ENCODE results near the gene CD99.
"Not testable (repeated sequence)": the region's sequence is repeated elsewhere in the genome, so short reads cannot be mapped to it uniquely, and the experiment has no call there.

Gene CD99

DNA sequence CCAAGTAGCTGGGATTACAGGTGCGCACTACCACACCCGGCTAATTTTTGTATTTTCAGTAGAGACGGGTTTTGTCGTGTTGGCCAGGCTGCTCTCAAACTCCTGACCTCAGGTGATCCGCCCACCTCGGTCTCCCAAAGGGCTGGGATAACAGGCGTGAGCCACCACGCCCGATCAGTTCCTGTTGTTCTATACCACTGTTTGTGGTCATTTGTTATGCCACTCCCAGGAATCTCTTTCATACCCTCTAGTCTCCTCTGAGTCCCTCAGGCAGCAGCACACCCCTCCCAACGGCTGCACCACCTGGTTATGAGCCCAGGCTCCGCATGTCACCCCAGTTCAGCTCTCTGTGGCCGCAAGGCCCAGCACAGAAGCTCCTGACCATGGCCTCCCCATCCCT, 17.5 kb upstream of the CD99 start:
- in situ Hi-C loops (cut with MboI; ENCODE audit: low sequenced_read_pairs): no loop called here

DNA sequence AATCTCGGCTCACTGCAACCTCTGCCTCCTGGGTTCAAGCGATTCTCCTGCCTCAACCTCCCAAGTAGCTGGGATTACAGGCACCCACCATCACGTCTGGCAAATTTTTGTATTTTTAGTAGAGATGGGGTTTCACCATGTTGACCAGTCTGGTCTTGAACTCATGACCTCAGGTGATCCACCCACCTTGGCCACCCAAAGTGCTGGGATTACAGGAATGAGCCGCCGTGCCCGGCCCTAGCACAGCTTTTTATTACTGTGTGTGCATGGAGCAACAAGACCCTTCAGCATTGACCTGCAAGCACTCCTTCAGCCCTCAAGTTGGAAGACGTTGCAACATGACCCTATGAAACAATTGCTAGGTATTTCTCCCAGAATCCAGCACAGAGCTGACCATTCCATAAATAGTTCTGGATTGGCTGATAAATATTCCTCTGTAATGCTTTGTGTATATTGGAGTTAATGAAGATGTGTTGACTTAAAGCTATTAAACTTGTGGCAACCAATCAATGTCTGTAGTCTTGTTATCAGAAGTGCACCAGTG, 15.4 kb upstream of the CD99 start:
- in situ Hi-C loops (cut with MboI; ENCODE audit: low sequenced_read_pairs): not testable (repeated sequence)

DNA sequence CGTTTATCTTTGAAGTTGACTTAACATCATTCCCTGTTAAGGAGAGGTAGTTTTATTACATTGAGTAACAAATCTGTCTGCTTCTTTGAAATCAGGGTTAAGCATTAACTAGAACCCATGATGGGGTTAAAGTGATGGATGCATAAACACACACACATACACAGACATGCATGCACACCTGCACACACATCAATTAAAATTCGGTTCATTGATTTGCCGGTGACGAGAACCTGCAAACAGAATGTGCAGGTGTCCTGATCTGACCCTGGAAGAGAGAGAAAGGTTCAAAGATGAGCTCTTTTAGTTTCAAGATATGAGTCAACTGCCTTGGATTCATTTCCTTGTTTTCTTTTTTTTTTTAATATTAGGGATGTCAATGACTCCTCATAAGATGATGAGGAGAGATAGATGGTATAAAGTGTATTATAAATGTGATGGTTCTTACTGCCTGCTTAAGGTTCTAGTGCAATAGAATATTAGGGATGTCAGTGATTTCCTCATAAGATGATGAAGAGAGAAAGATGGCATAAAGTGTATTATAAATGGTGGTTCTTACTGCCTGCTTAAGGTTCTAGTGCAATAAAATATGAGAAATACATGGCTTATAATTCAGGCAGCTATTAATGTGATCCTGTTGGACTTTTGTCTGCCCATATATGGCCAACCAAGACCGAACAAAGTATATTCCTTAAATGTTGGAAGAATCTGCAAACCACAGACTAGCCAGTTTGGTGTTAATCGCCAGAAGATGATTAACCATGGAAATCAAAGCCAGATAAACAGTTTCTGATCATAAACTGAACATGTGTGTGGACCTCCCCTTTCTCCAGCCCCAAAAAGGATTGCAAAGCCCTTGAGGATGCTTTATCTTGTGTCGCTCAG, 14.1 kb upstream of the CD99 start:
- in situ Hi-C loops (cut with MboI; ENCODE audit: low sequenced_read_pairs): no loop called here

DNA sequence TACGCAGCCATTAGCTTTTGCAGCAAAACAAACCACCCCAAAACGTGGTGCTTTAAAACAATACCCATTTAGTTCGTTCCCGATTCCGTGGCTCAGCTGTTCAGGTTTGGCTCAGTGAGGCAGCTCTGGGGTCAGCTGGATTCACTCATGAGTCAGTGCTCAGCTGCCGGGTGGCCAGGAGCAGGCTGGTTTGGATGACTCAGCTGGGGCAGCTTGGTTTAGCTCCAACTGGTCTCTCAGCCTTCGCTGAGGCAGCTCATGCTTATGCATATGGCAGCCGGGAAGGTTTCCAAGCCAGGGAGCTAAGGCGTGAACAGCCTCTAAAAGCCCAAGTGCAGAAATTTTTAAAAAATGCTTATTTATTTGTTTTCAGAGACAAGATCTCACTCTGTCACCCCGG, 13.3 kb upstream of the CD99 start:
- in situ Hi-C loops (cut with MboI; ENCODE audit: low sequenced_read_pairs): no loop called here

DNA sequence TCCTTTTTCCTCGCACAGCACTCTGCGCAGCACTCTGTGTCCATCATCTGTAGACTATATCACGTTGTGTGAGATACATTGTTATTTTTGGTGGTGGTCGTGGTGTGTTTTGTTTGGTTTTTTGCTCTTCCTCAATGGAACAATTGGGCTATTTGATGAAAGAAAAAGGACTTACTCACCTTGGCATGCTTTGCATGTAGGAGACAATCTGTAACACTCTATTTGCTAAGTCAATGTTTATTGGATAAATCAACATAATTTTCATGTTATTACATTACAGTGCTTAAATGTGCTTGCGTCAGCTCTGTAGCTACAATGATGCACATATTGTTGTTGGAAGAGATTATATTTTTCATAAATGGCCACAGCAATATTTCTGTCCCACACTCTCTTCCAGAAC, 12.5 kb upstream of the CD99 start:
- in situ Hi-C loops (cut with MboI; ENCODE audit: low sequenced_read_pairs): no loop called here

DNA sequence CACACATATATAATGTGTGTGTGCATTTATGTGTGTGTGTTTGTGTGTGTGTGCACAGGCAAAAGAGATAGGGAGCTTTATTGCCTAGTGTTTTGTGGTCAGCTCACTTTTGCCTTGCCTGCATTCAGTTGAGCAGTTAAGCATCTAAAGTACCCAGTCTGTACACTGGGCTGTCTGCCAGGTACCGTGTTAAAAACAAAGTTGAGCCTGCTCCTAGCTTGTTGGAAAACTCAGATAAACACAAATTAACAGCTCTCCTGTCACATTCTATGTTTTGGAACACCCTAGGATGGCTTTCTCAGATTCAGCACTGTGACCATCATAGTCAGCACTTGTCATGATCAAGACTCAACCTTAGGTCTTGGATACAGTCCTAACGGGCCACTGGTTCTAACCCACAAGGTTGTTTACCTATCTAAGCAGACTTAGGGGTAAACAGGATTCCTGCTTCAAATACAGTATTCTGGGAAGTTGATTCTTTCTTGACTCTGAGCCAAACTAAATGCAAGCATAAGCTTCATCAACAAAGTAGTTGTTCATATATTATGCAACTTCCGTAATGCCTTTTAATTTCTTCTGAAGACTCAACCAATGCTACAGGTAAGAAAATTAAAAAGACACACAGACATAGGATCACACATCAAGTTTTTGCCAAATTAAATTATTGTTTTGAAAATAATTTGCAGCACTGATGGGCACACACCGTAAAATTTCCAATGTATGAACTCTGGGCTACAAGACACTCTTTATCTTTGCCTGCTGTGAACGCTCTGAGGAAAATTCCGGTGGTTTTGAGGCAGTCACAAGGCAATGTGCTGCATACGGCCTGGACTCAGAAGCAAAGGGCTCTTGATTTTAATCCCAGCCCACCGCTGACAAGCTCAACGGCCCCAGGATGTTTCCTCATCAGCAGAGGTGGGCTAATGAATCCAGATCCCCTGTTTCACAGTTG, 11.3 kb upstream of the CD99 start:
- in situ Hi-C loops (cut with MboI; ENCODE audit: low sequenced_read_pairs): no loop called here

DNA sequence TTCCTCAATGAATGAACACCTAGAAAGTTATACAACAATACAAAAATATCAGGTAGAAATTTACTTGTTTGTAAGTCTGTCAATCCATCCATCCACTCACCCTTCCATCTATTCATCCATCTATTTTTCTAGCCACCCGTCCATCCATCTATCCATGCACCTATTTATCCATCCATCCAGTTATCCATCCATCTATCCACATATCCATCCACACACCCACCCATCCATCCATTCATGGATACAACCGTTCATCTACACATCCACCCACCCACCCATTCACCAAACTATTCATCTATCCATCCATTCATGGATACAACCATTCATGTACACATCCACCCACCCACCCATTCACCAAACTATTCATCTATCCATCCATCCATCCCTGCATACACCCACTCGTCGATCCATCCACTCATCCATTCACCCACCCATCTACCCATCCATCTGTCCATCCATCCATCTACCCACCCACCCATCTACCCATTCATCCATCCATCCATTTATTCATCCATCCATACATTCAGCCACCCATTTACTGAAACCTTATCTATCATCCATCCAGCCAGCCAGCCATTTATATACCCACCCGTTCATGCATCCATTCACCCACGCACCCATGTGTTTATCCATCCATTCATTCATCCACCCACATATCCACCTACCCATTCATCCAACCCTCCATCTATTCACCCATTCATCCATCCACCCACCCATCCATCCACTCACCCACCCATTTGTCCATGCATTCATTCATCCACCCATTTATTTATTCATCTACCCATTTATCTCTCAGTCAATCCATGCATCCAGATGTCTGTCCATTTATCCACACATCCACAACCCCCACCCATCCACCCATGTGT, 10.4 kb upstream of the CD99 start:
- in situ Hi-C loops (cut with MboI; ENCODE audit: low sequenced_read_pairs): no loop called here

DNA sequence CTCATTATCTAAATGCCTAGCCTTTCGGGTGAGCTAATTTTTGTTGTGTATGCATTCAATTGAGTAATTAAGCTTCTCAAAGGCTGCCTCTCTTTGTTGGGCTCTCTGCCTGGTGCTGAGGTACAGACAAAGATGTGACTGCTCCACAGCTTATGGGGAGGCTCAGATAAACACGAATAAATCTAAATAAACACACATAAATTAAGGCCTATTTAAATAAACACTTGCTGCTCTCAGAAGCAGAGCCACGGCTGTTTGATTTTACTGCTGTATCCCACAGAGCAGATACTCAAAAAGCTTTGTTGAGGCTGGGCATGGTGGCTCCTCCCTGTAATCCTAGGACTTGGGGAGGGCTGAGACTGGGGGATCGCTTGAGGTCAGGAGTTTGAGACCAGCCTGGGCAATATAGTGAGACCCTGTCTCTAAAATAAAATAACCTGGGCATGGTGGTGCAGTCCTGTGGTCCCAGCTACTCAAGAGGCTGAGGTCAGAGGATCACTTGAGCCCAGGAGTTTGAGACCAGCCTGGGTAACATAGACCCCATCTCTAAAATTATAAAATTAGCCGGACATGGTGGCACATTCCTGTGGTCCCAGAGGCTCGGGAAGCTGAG, 8.4 kb upstream of the CD99 start:
- in situ Hi-C loops (cut with MboI; ENCODE audit: low sequenced_read_pairs): no loop called here

DNA sequence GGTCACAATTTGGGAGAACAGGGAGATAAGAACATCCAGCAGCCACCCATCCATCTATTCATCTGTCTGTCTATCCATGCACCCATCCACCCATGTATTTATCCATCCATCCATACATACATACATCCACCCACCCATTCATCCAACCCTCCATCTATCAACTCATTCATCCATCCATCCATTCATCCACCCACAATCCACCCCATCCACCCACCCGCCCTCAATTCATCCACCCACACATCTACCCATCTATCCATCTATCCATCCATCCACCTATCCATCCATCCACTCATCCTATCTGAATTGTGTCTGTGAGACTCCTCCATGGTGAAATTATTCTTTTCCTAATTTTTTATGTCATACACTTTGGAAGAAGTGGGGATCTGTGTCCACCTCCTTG, 6.8 kb upstream of the CD99 start:
- in situ Hi-C loops (cut with MboI; ENCODE audit: low sequenced_read_pairs): no loop called here

DNA sequence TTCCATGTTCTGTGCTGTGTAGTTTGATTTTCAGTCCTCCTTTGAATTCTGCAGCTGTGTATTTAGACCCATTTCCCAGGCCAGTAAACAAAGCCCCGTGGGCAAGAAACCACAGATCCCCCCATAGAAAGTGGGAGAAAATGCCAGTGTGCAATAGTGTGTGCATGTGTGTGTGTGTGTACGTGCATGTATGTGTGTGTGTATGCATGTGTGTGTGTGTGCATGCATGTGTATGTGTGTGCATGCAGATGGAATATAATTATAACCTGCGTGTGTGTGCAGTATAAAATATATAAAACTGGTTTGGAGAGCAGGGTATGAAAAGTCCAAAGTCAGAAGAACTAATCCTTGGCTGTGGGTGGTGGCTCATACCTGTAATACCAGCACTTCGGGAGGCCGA, 5.2 kb upstream of the CD99 start:
- in situ Hi-C loops (cut with MboI; ENCODE audit: low sequenced_read_pairs): no loop called here

DNA sequence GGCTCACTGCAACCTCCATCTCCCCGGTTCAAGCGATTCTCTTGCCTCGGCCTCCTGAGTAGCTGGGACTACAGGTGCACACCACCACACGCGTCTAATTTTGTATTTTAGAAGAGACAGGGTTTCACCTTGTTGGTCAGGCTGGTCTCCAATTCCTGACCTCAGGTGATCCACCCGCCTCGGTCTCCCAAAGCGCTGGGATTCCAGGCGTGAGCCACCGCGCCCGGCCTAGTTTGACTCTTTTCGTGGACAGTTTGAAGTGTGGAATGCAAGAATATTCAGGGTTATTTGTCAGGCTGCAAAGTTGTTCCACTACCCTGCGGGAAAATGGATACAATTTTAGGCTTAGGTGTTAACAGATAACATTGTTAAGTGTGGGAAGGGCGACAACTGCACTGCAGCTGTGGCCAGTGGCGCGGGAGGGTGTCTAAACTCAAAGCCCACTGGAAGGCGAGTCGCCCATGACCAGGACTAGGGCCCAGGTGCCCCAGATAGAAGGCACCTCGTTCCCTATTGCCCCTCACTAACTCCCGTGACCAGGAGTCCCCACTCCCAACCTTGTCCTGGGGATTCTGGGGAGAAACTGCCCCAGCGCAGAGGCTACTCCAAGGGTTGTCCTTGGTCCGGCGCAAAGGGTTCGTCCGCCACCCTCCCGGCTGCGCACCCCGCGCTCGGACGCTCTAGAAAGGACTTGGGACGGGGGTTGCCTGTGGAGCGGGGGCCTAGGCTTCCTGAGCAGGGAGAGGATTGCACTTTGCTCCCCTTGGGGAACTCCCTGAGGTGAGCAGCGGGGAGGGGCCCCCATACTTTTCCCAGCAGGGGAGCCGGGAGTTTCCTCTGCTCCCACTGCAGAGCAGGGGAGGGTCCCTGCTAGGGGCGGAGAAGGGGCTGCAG, 1.1 kb upstream of the CD99 start:
- in situ Hi-C loops (cut with MboI; ENCODE audit: low sequenced_read_pairs): no loop called here

DNA sequence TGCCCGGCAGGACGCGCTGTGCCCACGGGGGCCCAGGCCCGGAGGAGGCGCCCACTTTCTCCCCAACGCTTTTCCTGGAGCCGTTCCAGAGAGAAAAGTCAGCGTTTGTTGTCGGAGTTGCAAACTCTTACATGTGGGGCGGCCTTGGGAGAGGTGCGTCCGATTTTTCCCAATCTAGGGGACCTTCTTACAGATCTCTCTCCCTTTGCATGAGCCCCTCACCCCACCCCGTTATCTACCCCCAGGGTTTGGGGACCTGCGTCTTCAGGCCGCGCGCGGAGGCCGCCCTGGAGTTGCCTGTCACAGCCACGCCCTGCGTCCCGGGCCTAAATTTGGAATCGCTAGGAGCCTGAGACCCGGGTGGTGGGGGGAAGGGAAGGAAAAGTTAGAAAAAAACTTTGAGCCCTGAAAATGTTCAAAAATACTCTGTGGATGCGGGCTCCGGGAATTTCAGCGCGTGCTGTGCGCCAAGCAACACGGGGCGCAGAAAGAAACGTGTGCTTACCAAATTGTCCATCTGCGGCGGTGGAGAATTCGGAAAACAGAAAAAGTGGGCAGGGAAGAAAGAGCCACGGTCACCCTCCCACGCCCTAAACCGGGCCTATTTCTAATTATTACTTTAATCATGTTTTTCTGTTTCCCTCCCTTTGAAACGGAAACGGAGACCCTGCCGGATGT, 587 bp downstream of the CD99 start:
- in situ Hi-C loops (cut with MboI; ENCODE audit: low sequenced_read_pairs): no loop called here

DNA sequence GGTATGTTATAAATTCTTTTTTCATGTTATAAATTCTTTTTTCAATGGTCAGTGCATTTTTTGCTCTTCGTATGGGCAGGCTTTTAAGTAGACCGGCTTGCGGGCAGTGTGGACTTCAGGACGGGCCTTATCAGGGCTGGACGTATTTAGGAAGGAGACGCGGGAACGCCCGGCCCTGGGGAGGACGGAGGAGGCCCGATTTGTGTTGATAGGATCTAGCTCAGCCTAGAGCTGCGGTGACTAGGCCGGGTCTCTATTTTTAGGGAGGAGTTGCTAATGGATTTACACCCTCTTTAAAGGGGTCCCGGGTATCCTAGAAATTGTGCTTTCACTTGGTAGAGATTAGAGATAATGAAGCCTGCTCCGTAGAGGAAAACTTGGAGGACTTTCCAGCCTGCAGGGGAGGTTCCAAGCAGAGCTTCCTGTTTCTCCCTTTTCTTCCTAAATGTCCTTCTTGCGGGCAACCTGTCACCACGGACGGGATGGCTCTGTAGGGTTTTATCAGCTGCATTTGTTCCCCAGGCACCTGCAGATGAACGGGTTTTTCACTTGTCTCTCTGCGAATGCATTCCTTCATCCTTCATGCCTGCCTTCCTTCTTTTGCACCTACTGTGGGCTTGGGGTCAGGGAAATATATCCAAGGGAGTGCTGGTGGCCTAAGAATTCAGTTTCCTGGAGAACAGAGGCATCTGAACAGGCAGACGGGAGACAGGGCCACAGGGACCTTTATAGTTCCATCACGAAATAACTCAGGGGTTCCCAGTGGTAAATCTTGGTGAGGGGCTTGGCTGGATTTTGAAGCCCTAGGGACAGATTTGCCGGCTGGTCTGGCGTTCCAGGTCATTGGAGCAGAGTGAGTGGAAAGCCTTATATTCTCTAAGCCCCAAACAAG, 1.4 kb downstream of the CD99 start:
- in situ Hi-C loops (cut with MboI; ENCODE audit: low sequenced_read_pairs): no loop called here

DNA sequence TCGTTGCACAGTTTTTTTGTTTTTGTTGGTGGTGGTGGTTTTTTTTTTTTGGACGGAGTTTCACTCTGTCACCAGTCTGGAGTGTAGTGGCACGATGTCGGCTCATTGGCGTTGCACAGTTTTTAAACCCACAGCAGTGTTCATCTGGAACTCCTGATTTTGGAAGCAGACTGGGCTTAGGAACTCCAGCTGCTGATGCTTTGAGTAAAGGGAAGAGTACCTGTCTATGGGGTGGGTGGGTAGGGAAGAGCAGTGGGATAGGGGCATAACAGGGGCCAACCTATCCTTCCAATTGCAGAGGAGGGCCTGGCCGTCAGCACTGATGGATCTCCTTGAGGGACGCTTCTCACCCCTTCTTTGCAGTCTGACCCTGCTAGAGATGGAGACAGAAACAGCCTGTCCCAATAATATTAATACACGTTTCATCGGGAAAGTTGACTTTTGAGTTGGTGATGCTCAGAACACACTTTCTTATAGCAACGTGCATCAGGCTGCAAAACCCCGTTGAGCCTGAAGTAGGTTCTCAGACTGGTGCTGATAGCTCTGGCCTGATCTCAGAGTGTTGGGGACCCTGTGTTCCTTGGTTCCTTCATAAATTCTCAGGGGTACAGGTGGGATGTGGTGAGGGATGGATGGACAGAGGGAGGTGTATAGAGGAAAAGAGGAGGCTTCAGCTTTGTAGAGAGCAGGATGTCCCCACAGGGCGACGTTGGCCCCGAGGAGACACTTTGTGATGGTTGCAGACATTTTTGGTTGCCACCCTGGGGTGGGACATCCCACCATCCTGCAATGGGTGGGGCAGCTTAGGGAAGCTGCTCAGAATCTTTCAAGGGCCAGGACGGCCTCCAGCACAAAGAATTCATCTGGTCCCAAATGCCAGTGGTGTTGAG, 2.3 kb downstream of the CD99 start:
- in situ Hi-C loops (cut with MboI; ENCODE audit: low sequenced_read_pairs): no loop called here

DNA sequence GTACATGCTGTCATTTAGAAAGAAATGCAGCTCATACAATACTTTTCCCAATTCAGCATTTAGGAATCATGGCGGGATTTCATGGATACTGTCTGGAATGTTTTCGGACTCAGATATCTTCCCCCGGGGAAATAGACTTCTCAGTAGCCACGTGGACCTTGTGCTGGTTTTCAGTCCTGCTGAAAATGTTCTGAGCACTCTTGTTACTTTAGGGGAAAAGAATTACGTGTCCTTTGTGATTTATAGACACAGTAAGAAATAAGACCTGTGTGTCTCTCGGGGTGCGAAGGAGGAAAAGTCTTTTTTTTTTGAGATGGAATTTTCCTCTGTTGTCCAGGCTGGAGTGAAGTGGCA, 3.8 kb downstream of the CD99 start:
- in situ Hi-C loops (cut with MboI; ENCODE audit: low sequenced_read_pairs): no loop called here

DNA sequence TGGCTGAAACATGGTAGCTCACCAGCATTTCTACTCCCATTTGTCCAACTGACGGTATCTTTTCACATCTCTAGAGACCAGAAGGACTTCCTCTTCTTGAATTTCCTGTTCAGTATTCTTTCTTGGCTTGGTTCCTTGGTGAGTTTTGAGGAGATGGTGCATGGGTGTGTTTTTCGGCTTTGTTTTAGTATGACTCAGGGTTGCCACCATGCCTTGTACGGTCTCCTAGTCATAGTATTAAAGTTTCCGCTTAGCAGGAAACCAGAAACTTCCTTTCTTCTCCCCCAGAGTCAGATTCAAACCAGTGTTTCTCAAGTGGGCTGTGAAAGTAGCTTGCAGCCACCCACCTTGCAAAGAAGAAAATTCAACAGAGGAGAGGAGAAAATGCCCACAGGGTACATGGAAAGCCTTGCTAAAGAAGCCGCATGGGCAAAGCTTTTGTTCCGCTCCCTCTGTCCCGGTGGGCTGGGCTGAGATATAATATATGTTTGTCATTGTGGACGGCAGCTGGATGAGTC, 5.7 kb downstream of the CD99 start:
- in situ Hi-C loops (cut with MboI; ENCODE audit: low sequenced_read_pairs): no loop called here

DNA sequence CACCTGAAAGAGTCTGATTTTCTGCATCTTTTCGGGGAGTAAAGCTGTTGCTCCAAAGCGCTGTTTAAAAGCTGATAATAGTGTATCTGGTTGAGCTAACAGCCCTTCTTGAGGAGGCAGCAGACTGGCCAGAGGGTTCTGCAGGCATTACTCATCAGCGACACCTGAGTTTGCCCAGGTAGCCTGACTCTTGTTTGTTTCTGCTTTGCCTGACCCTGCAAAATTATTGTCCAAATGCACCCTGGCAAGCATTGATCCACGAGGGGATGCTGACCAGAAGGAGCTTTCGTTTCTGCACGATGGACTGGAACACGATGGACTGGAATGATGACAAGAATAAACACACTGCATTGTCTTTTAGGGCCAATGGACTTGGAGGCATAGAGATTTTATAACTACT, 6.2 kb downstream of the CD99 start:
- in situ Hi-C loops (cut with MboI; ENCODE audit: low sequenced_read_pairs): no loop called here
